ENCODE results near the gene TNFRSF19. TPM values are rescaled to one million over a fixed set of nuclear protein-coding genes. Genes with fewer than 3 reads are reported as not detected.

TNFRSF19 gene
- total RNA-seq, 1 donor from 2014 or later = 19.0 TPM

DNA sequence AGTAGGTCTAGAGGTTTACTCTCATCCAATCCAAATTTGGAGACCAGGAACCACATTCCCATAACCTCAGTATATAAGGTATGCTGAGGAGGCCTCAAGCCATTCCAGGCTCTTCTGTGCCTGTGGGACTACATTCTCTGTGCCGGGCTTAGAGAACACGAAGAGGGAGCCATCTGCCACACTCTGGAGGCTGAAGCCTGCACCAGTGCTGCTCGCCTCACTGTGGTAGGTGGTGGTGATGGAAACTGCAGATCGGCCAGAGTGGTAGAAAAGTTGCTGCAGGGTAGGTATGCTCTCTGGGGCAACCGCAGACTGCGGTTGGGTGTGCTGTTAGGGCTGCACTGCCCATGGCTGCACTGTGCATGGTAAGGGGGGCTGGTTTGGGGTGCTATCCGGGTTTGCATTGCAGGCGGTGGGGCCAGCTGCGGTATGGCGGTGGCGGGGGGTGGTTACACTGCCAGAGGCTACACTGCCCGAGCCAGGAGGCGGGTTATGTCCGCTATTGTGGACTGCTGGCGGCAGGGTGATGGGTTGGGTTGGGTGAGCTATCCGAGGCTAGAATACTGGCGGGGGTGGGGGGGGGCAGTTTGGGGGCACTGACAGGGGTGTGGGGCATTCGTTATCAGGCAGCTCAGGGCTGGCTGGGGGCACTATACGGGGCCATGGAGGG lies 145.0 kb downstream of the TNFRSF19 start:
- no peak for DNase-seq (ENCODE audit: low spot score, unreplicated experiment)
- Mint-ChIP-seq H3K27me3 (peaks cover 19% of the 10 kb centered on the region), H3K27ac (peak overlapping the region; percentile 48), H3K36me3 (ENCODE audit: insufficient read depth) (no peaks in the 10 kb centered on the region), H3K4me3 (ENCODE audit: low read depth) (no peak overlapping the region), H3K4me1 (ENCODE audit: low read depth) (no peaks in the 10 kb centered on the region), H3K9me3 (ENCODE audit: low read depth) (peaks cover 14% of the 10 kb centered on the region)
- TF ChIP-seq, protein P1, sequence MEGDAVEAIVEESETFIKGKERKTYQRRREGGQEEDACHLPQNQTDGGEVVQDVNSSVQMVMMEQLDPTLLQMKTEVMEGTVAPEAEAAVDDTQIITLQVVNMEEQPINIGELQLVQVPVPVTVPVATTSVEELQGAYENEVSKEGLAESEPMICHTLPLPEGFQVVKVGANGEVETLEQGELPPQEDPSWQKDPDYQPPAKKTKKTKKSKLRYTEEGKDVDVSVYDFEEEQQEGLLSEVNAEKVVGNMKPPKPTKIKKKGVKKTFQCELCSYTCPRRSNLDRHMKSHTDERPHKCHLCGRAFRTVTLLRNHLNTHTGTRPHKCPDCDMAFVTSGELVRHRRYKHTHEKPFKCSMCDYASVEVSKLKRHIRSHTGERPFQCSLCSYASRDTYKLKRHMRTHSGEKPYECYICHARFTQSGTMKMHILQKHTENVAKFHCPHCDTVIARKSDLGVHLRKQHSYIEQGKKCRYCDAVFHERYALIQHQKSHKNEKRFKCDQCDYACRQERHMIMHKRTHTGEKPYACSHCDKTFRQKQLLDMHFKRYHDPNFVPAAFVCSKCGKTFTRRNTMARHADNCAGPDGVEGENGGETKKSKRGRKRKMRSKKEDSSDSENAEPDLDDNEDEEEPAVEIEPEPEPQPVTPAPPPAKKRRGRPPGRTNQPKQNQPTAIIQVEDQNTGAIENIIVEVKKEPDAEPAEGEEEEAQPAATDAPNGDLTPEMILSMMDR (IDR thresholded peaks at IDR 0.05; ENCODE audit: unreplicated experiment) = no peak

DNA sequence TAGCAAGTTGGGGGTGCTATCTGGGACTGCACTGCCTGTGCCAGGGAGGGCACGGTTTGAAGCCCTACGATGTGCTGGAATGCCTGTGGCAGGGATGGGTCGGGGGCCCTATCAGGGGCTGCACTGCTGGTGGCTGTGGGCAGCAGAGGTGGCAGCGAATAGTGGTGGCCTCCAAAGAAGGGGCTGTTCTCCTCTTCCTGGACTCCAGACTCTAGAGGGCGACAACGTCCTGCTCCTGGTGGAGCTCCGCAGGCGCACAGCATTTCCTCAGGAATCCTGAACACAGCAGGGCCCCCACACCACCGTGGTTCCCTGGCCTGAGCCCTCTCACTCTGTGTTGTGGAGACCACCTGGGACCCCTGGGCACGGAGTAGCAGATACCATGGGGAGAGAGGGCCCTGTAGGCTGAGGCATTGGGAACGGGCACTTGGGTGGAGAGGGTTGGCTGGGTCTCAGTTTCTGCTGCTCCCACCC lies 145.6 kb downstream of the TNFRSF19 start:
- Mint-ChIP-seq H3K4me3 (ENCODE audit: low read depth) (no peak overlapping the region), H3K27me3 (peaks cover 19% of the 10 kb centered on the region), H3K36me3 (ENCODE audit: insufficient read depth) (no peaks in the 10 kb centered on the region), H3K4me1 (ENCODE audit: low read depth) (no peaks in the 10 kb centered on the region), H3K9me3 (ENCODE audit: low read depth) (peaks cover 14% of the 10 kb centered on the region), H3K27ac (no peak overlapping the region)
- TF ChIP-seq, protein P1 (IDR thresholded peaks at IDR 0.05; ENCODE audit: unreplicated experiment) = peak; percentile 32
- DNase-seq (ENCODE audit: low spot score, unreplicated experiment) = no peak

DNA sequence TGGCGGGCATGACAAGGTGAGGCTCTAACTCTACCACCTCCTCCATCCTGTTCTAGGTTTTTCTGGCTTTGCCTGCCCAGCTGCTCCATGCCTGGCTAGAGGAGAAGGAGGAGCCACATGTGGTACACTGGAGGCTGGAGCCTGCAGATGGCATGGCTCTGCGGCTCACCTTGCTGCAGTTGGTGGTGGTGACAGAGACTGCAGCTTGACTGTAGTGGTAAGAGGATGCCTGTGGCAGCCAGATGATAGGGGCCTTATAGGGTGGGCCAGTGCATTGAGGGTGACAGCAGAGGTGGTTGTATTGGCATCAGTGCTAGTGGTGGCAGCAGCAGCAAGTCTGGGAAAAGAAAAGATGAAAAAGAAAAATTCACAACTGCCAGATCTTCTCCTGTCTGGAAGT lies 146.2 kb downstream of the TNFRSF19 start:
- Mint-ChIP-seq H3K4me1 (ENCODE audit: low read depth) (no peaks in the 10 kb centered on the region), H3K9me3 (ENCODE audit: low read depth) (peaks cover 14% of the 10 kb centered on the region), H3K4me3 (ENCODE audit: low read depth) (no peak overlapping the region), H3K27ac (no peak overlapping the region), H3K36me3 (ENCODE audit: insufficient read depth) (no peaks in the 10 kb centered on the region), H3K27me3 (peaks cover 19% of the 10 kb centered on the region)
- TF ChIP-seq, protein P1 (IDR thresholded peaks at IDR 0.05; ENCODE audit: unreplicated experiment) = no peak
- DNase-seq (ENCODE audit: low spot score, unreplicated experiment) = no peak

DNA sequence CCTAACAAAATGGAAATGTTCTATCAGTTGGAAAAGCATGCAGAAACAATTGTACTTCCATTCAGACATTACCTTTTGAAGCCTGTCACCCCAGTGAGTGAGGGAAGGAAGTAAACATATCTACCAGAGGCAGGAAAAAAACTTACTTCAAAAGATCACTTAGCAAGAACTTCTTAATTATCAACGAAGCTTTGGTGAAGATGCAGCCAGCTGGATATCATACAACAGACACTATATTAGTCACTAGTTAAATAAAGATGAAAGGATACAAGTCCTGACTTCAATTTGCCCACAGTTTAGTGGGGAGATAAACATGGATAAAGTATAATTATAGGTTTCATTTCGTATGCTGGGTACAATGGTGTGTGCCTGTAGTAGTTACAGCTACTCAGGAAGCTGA lies 148.8 kb downstream of the TNFRSF19 start:
- no peaks in the 10 kb centered on the region for H3K36me3 Mint-ChIP-seq (ENCODE audit: insufficient read depth)
- no peak overlapping the region for H3K4me3 Mint-ChIP-seq (ENCODE audit: low read depth)

DNA sequence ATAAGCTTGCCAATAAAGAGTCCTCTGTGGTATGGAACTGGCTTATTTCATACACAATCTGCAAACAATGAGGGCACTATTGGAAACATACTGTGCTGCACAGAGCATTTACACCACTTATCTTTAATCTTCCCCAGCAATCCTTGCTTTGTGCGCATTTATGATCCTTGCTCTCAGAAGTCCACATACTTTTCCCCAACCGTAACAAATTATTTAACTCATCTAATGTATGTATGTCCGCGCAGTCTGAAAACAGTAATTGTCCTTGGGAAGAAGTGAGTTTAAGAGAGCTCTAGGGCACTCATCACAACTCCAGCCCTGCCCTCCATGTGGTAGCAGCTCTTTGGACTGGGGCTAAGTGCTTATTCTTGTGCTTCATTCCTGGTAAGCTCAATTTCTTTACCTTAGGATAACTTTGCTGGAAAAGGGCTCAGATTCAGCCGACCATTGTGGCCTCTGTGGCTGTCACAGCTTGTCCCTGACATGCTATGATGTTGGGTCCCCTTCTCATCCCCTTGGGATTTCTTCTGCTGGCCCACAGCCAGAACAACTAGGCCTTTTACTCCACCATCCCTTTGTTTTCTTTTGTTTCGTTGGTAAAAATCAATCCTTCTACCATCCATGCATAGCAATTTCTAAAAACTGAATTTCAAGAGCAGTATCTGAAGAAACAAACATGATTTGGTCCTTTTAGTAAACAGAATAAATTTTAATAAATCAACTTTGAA lies 152.7 kb downstream of the TNFRSF19 start:
- H3K9me3 Mint-ChIP-seq (ENCODE audit: low read depth) = no peaks in the 10 kb centered on the region
- no peak overlapping the region for H3K27ac Mint-ChIP-seq
- no peaks in the 10 kb centered on the region for H3K36me3 Mint-ChIP-seq (ENCODE audit: insufficient read depth)

More for the DNA sequence above, 148.8 kb downstream of the TNFRSF19 start:
- H3K27me3 Mint-ChIP-seq = peaks cover 18% of the 10 kb centered on the region
- no peaks in the 10 kb centered on the region for H3K4me1 Mint-ChIP-seq (ENCODE audit: low read depth)
- TF ChIP-seq, protein P1 (IDR thresholded peaks at IDR 0.05; ENCODE audit: unreplicated experiment) = no peak
- H3K9me3 Mint-ChIP-seq (ENCODE audit: low read depth) = no peaks in the 10 kb centered on the region
- no peak overlapping the region for H3K27ac Mint-ChIP-seq
- no peak for DNase-seq (ENCODE audit: low spot score, unreplicated experiment)

More for the DNA sequence above, 152.7 kb downstream of the TNFRSF19 start:
- Mint-ChIP-seq H3K4me1 (ENCODE audit: low read depth) (no peaks in the 10 kb centered on the region), H3K27me3 (peaks cover 4% of the 10 kb centered on the region), H3K4me3 (ENCODE audit: low read depth) (no peak overlapping the region)
- no peak for DNase-seq (ENCODE audit: low spot score, unreplicated experiment)
- TF ChIP-seq, protein P1 (IDR thresholded peaks at IDR 0.05; ENCODE audit: unreplicated experiment) = no peak

Measured in progenitor cell of endocrine pancreas (in vitro differentiated cells).